Measurements from ENCODE around the gene PCDHGA8.
A peak's percentile ranks its signal among the peaks of the same experiment; 100 is the strongest.

- TF ChIP-seq SP1 (IDR thresholded peaks at IDR 0.05; ENCODE audit: low read depth) (no peak), EZH2 (IDR thresholded peaks at IDR 0.05) (no peak), ZNF274 (IDR thresholded peaks at IDR 0.05; ENCODE audit: low read depth, low read length) (no peak), EGR1 (IDR thresholded peaks at IDR 0.05; ENCODE audit: low read depth) (no peak), CBX3 (IDR thresholded peaks at IDR 0.05; ENCODE audit: low read depth) (no peak), POLR2AphosphoS5 (IDR thresholded peaks at IDR 0.05; ENCODE audit: low read depth, low read length) (no peak)
- TF ChIP-seq, protein P1, sequence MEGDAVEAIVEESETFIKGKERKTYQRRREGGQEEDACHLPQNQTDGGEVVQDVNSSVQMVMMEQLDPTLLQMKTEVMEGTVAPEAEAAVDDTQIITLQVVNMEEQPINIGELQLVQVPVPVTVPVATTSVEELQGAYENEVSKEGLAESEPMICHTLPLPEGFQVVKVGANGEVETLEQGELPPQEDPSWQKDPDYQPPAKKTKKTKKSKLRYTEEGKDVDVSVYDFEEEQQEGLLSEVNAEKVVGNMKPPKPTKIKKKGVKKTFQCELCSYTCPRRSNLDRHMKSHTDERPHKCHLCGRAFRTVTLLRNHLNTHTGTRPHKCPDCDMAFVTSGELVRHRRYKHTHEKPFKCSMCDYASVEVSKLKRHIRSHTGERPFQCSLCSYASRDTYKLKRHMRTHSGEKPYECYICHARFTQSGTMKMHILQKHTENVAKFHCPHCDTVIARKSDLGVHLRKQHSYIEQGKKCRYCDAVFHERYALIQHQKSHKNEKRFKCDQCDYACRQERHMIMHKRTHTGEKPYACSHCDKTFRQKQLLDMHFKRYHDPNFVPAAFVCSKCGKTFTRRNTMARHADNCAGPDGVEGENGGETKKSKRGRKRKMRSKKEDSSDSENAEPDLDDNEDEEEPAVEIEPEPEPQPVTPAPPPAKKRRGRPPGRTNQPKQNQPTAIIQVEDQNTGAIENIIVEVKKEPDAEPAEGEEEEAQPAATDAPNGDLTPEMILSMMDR (IDR thresholded peaks at IDR 0.05 in 2 of 3, conservative IDR thresholded peaks at IDR 0.05 in 1 of 3; ENCODE audit: borderline replicate concordance in 1 of 3, insufficient read depth in 1 of 3, low read depth in 2 of 3, low read length in 2 of 3), result peak in 1 of 3 experiments; percentile 44; a peak in 1 of 6 replicates
- TF ChIP-seq, protein P2, sequence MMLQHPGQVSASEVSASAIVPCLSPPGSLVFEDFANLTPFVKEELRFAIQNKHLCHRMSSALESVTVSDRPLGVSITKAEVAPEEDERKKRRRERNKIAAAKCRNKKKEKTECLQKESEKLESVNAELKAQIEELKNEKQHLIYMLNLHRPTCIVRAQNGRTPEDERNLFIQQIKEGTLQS (IDR thresholded peaks at IDR 0.05), result no peak
Measured at GRCh38 chr5:141430332-141431113, 38.1 kb downstream of the PCDHGA8 start, which contains the start of gene PCDHGA12.

Measured in HCT116 (cell line).